Mesodermal cell (in vitro differentiated cells): ENCODE results near the gene PCED1B.

ENCODE experiments used
- H3K27ac ChIP-seq: 2 replicates; pipeline ENCODE4 v1.7.0; 2013; ENCODE audit warnings: mild to moderate bottlenecking, low read depth, low read length, moderate library complexity; ENCODE audit not compliant: severe bottlenecking
- H3K36me3 ChIP-seq: 2 replicates; pipeline ENCODE4 v1.7.1; 2013; ENCODE audit warnings: mild to moderate bottlenecking, low read length, moderate library complexity; ENCODE audit not compliant: control insufficient read depth, insufficient read depth
- H3K4me1 ChIP-seq: one replicate; pipeline ENCODE4 v1.7.1; 2013; ENCODE audit warnings: mild to moderate bottlenecking, low read length; ENCODE audit not compliant: insufficient read depth, control insufficient read depth, poor library complexity, severe bottlenecking
- H3K4me3 ChIP-seq: 2 replicates; pipeline ENCODE4 v1.7.0; 2013; ENCODE audit warnings: low read length, control low read depth, mild to moderate bottlenecking; ENCODE audit not compliant: insufficient read depth, poor library complexity, severe bottlenecking; ENCODE audit errors: extremely low read depth
- H3K9me3 ChIP-seq: 2 replicates; pipeline ENCODE4 v1.7.1; 2013; ENCODE audit warnings: mild to moderate bottlenecking, low read length, moderate library complexity; ENCODE audit not compliant: control insufficient read depth
- WGBS, 2 experiments: methylation state at CpG; one replicate each; pipeline ENCODE4 v1.1.5; 2013; ENCODE audit warnings: missing lambda C conversion rate in 2 of 2; ENCODE audit not compliant: insufficient coverage in 2 of 2; 5-methylcytosine and 5-hydroxymethylcytosine counted together

Gene PCED1B

GRCh38 chr12:47265391-47265790 is 186.0 kb downstream of the PCED1B start:
- Histone ChIP-seq H3K27ac (no peak overlapping the region), H3K4me3 (no peak overlapping the region), H3K36me3 (no peaks in the 10 kb centered on the region), H3K9me3 (no peaks in the 10 kb centered on the region), H3K4me1 (peaks cover 14% of the 10 kb centered on the region)
- 89 to 94% methylated on average over 2 to 4 of the region's 4 CpGs for WGBS, 2 experiments

- Histone ChIP-seq H3K9me3 (no peaks in the 10 kb centered on the region), H3K4me3 (no peak overlapping the region), H3K4me1 (peaks cover 29% of the 10 kb centered on the region), H3K27ac (no peak overlapping the region), H3K36me3 (no peaks in the 10 kb centered on the region)
- WGBS, 2 experiments = 96% methylated on average over 3 of the region's 4 CpGs
Observed at GRCh38 chr12:47267571-47267970, 188.2 kb downstream of the PCED1B start.

GRCh38 chr12:47268501-47269454 is 189.4 kb downstream of the PCED1B start:
- WGBS, 2 experiments = 90 to 99% methylated on average over 4 to 12 of the region's 13 CpGs
- Histone ChIP-seq H3K9me3 (no peaks in the 10 kb centered on the region), H3K4me1 (peaks cover 38% of the 10 kb centered on the region), H3K4me3 (no peak overlapping the region), H3K36me3 (no peaks in the 10 kb centered on the region), H3K27ac (no peak overlapping the region)

- Histone ChIP-seq H3K36me3 (no peaks in the 10 kb centered on the region), H3K4me1 (peaks cover 41% of the 10 kb centered on the region), H3K9me3 (no peaks in the 10 kb centered on the region), H3K27ac (no peak overlapping the region), H3K4me3 (no peak overlapping the region)
- no CpG with 5 or more reads among the region's 1 CpG for WGBS, 2 experiments
Observed at GRCh38 chr12:47269916-47270315, 190.5 kb downstream of the PCED1B start.

GRCh38 chr12:47270782-47271664 is 191.6 kb downstream of the PCED1B start:
- peaks cover 46% of the 10 kb centered on the region for H3K4me1 ChIP-seq
- no peak overlapping the region for H3K4me3 ChIP-seq
- WGBS, 2 experiments = 88 to 98% methylated on average over 4 of the region's 4 CpGs
- no peaks in the 10 kb centered on the region for H3K36me3 ChIP-seq
- no peak overlapping the region for H3K27ac ChIP-seq
- no peaks in the 10 kb centered on the region for H3K9me3 ChIP-seq

GRCh38 chr12:47271800-47272239 is 192.4 kb downstream of the PCED1B start:
- Histone ChIP-seq H3K4me1 (peaks cover 54% of the 10 kb centered on the region), H3K4me3 (no peak overlapping the region), H3K36me3 (no peaks in the 10 kb centered on the region), H3K27ac (peak overlapping the region; percentile 74), H3K9me3 (no peaks in the 10 kb centered on the region)
- WGBS, 2 experiments = 100% methylated on average over 1 of the region's 2 CpGs; no CpG with 5 or more reads in 1 of the 2 experiments

GRCh38 chr12:47272412-47273190 is 193.2 kb downstream of the PCED1B start:
- Histone ChIP-seq H3K27ac (peak overlapping the region; percentile 74), H3K4me3 (no peak overlapping the region), H3K4me1 (peaks cover 62% of the 10 kb centered on the region), H3K9me3 (peaks cover 1% of the 10 kb centered on the region), H3K36me3 (no peaks in the 10 kb centered on the region)
- no CpG with 5 or more reads among the region's 3 CpGs for WGBS, 2 experiments

- H3K27ac ChIP-seq = peak overlapping the region; percentile 43
- peaks cover 5% of the 10 kb centered on the region for H3K9me3 ChIP-seq
- H3K36me3 ChIP-seq = no peaks in the 10 kb centered on the region
- H3K4me3 ChIP-seq = no peak overlapping the region
- peaks cover 62% of the 10 kb centered on the region for H3K4me1 ChIP-seq
- 85 to 88% methylated on average over 4 of the region's 4 CpGs for WGBS, 2 experiments
Observed at GRCh38 chr12:47273191-47273626, 193.8 kb downstream of the PCED1B start.

GRCh38 chr12:47274760-47275159 is 195.3 kb downstream of the PCED1B start:
- peaks cover 5% of the 10 kb centered on the region for H3K9me3 ChIP-seq
- H3K4me3 ChIP-seq = no peak overlapping the region
- H3K27ac ChIP-seq = no peak overlapping the region
- H3K4me1 ChIP-seq = peaks cover 61% of the 10 kb centered on the region
- WGBS, 2 experiments = 92 to 100% methylated on average over 2 of the region's 2 CpGs
- H3K36me3 ChIP-seq = no peaks in the 10 kb centered on the region

- no peak overlapping the region for H3K27ac ChIP-seq
- 87 to 100% methylated on average over 2 to 3 of the region's 5 CpGs for WGBS, 2 experiments
- H3K4me1 ChIP-seq = peaks cover 59% of the 10 kb centered on the region
- no peaks in the 10 kb centered on the region for H3K36me3 ChIP-seq
- H3K9me3 ChIP-seq = peaks cover 5% of the 10 kb centered on the region
- no peak overlapping the region for H3K4me3 ChIP-seq
Observed at GRCh38 chr12:47276253-47276620, 196.8 kb downstream of the PCED1B start.
